ENCODE data around the gene PALLD. TPM values are rescaled to one million over a fixed set of nuclear protein-coding genes. Genes with fewer than 3 reads are reported as not detected.
A peak's percentile ranks its signal among the peaks of the same experiment; 100 is the strongest.

PALLD gene
- total and polyA plus RNA-seq, 2 of the 13 experiments (the other 11 are each of a cell fraction or from before 2014, with no cell fraction given) = 0.50 to 1.5 TPM

DNA sequence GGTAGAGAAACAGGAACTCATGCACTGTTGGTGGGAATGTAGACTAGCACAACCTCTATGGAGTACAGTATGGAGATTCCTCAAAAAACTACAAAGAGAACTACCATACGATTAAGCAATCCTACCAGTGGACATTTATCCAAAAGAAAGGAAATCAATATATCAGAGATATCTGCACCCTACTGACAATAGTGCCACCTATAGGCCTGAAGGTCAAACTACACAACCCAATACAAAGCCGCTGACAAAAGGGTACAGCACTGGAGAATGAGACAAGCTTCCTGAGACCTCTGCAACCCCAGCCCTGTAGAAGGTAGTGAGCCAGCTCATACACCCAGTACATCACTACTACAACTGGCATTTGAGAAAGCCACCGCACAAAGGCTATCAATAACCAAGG, 446.1 kb downstream of the PALLD start:
- H3K27me3 ChIP-seq (ENCODE audit: control insufficient read depth in 1 of 2, insufficient read depth in 2 of 2, low read length in 2 of 2) = no peaks in the 10 kb centered on the region
- H3K9ac ChIP-seq (ENCODE audit: insufficient read depth, low read depth, low read length) = no peak overlapping the region
- CTCF ChIA-PET (ENCODE audit: low intra/inter-chr PET ratio, low total read pairs) = no interaction called here
- FAIRE-seq (peak; percentile 46), DNase-seq (ENCODE audit: low spot score) (no peak), ATAC-seq (peak; percentile 48; the same call in 2 of the 3 replicates)
- H4K20me1 ChIP-seq (ENCODE audit: insufficient read depth, low read length) = no peaks in the 10 kb centered on the region
- POLR2A ChIA-PET = no interaction called here
- no peaks in the 10 kb centered on the region for H3K9me3 ChIP-seq (ENCODE audit: low read length)
- no TSS peak for BruUV-seq (replicated peaks)
- H3K27ac ChIP-seq (ENCODE audit: extremely low read length, insufficient read depth, low read length) = no peak overlapping the region
- intact Hi-C loops (cut with micrococcal nuclease; ENCODE audit: unreplicated experiment) (no loop called here), in situ Hi-C loops (cut with HindIII; ENCODE audit: extremely low pct_ligation_motif_present, low pct_unique_long_range_greater_than_20kb) (no loop called here)
- H3K36me3 ChIP-seq (replicated peaks in 1 of 2; ENCODE audit: control insufficient read depth in 1 of 2, insufficient read depth in 2 of 2, low read length in 2 of 2) = no peaks in the 10 kb centered on the region
- H3K79me2 ChIP-seq (ENCODE audit: insufficient read depth, low read length) = no peaks in the 10 kb centered on the region
- H3K4me2 ChIP-seq (ENCODE audit: low read depth, low read length) = no peak overlapping the region
- 87% methylated on average over 3 of the region's 3 CpGs for WGBS (ENCODE audit: low lambda C conversion rate)
- no peak overlapping the region for H3K4me3 ChIP-seq (replicated peaks in 1 of 3; ENCODE audit: insufficient read depth in 1 of 3, low read depth in 2 of 3, low read length in 3 of 3)
- H2AFZ ChIP-seq (ENCODE audit: low read length) = no peak overlapping the region
- H3K4me1 ChIP-seq (ENCODE audit: insufficient read depth, low read length) = no peaks in the 10 kb centered on the region
- TF ChIP-seq ZNF274 (CRISPR knock-in tag; IDR thresholded peaks at IDR 0.05) = no peak
- no peak for TF ChIP-seq NBN (conservative IDR thresholded peaks at IDR 0.05)
- TF ChIP-seq, protein P1, sequence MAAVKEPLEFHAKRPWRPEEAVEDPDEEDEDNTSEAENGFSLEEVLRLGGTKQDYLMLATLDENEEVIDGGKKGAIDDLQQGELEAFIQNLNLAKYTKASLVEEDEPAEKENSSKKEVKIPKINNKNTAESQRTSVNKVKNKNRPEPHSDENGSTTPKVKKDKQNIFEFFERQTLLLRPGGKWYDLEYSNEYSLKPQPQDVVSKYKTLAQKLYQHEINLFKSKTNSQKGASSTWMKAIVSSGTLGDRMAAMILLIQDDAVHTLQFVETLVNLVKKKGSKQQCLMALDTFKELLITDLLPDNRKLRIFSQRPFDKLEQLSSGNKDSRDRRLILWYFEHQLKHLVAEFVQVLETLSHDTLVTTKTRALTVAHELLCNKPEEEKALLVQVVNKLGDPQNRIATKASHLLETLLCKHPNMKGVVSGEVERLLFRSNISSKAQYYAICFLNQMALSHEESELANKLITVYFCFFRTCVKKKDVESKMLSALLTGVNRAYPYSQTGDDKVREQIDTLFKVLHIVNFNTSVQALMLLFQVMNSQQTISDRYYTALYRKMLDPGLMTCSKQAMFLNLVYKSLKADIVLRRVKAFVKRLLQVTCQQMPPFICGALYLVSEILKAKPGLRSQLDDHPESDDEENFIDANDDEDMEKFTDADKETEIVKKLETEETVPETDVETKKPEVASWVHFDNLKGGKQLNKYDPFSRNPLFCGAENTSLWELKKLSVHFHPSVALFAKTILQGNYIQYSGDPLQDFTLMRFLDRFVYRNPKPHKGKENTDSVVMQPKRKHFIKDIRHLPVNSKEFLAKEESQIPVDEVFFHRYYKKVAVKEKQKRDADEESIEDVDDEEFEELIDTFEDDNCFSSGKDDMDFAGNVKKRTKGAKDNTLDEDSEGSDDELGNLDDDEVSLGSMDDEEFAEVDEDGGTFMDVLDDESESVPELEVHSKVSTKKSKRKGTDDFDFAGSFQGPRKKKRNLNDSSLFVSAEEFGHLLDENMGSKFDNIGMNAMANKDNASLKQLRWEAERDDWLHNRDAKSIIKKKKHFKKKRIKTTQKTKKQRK (IDR thresholded peaks at IDR 0.05; ENCODE audit: low read length) = no peak
- TF ChIP-seq CBX5 (CRISPR knock-in tag; IDR thresholded peaks at IDR 0.05; ENCODE audit: borderline replicate concordance) = no peak
- TF ChIP-seq, protein P2, sequence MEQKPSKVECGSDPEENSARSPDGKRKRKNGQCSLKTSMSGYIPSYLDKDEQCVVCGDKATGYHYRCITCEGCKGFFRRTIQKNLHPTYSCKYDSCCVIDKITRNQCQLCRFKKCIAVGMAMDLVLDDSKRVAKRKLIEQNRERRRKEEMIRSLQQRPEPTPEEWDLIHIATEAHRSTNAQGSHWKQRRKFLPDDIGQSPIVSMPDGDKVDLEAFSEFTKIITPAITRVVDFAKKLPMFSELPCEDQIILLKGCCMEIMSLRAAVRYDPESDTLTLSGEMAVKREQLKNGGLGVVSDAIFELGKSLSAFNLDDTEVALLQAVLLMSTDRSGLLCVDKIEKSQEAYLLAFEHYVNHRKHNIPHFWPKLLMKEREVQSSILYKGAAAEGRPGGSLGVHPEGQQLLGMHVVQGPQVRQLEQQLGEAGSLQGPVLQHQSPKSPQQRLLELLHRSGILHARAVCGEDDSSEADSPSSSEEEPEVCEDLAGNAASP (CRISPR knock-in tag; IDR thresholded peaks at IDR 0.05; ENCODE audit: borderline replicate concordance) = no peak
- TF ChIP-seq PITX1 (CRISPR knock-in tag; IDR thresholded peaks at IDR 0.05) = no peak
- TF ChIP-seq CCAR2 (optimal IDR thresholded peaks at IDR 0.05; ENCODE audit: low read depth, low read length) = no peak
- TF ChIP-seq MXD4 (CRISPR knock-in tag; IDR thresholded peaks at IDR 0.05) = no peak
- no peak for TF ChIP-seq HNRNPL (IDR thresholded peaks at IDR 0.05; ENCODE audit: low read depth, low read length)
- no peak for TF ChIP-seq SP5 (CRISPR knock-in tag; IDR thresholded peaks at IDR 0.05; ENCODE audit: borderline replicate concordance, low read depth)
- TF ChIP-seq, protein P3, sequence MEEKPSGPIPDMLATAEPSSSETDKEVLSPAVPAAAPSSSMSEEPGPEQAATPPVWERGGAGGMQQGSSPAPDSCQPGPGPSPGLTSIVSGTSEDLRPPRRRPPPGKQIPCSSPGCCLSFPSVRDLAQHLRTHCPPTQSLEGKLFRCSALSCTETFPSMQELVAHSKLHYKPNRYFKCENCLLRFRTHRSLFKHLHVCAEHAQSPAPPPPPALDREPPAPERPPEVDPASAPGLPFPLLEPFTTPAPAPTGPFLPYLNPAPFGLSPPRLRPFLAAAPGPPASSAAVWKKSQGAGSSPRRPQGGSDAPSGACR (CRISPR knock-in tag; IDR thresholded peaks at IDR 0.05) = no peak
- TF ChIP-seq, protein P4, sequence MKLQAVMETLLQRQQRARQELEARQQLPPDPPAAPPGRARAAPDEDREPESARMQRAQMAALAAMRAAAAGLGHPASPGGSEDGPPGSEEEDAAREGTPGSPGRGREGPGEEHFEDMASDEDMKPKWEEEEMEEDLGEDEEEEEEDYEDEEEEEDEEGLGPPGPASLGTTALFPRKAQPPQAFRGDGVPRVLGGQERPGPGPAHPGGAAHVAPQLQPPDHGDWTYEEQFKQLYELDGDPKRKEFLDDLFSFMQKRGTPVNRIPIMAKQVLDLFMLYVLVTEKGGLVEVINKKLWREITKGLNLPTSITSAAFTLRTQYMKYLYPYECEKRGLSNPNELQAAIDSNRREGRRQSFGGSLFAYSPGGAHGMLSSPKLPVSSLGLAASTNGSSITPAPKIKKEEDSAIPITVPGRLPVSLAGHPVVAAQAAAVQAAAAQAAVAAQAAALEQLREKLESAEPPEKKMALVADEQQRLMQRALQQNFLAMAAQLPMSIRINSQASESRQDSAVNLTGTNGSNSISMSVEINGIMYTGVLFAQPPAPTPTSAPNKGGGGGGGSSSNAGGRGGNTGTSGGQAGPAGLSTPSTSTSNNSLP (IDR thresholded peaks at IDR 0.05; ENCODE audit: low read depth, low read length) = peak; percentile 73; the same call in 1 of the 2 replicates
- TF ChIP-seq, protein P5, sequence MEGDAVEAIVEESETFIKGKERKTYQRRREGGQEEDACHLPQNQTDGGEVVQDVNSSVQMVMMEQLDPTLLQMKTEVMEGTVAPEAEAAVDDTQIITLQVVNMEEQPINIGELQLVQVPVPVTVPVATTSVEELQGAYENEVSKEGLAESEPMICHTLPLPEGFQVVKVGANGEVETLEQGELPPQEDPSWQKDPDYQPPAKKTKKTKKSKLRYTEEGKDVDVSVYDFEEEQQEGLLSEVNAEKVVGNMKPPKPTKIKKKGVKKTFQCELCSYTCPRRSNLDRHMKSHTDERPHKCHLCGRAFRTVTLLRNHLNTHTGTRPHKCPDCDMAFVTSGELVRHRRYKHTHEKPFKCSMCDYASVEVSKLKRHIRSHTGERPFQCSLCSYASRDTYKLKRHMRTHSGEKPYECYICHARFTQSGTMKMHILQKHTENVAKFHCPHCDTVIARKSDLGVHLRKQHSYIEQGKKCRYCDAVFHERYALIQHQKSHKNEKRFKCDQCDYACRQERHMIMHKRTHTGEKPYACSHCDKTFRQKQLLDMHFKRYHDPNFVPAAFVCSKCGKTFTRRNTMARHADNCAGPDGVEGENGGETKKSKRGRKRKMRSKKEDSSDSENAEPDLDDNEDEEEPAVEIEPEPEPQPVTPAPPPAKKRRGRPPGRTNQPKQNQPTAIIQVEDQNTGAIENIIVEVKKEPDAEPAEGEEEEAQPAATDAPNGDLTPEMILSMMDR (CRISPR knock-in tag; IDR thresholded peaks at IDR 0.05) = peak; percentile 50
- TF ChIP-seq ZFP36L1 (CRISPR knock-in tag; IDR thresholded peaks at IDR 0.05) = no peak
- no peak for TF ChIP-seq NR2F6 (IDR thresholded peaks at IDR 0.05)
- no peak for TF ChIP-seq NR2F6 (CRISPR knock-in tag; IDR thresholded peaks at IDR 0.05)
